Transverse colon (tissue), 4 donors: ENCODE measurements around the gene ERCC4. TPM values are rescaled to one million over a fixed set of nuclear protein-coding genes. Genes with fewer than 3 reads are reported as not detected.

ENCODE experiments used
- DNase-seq: peaks from one replicate; pipeline ENCODE4 v3.0.0-alpha.2; 2019
- H3K27ac ChIP-seq, 4 donors: fragments of 200-600 bp; sonication (generic); 2 replicates each; pipeline ENCODE4 v1.5.1; 2016 to 2018; ENCODE audit warnings: inconsistent platforms in 4 of 4
- H3K27me3 ChIP-seq: fragments of 200-600 bp; sonication (generic); 2 replicates; pipeline ENCODE4 v1.5.1; 2017; ENCODE audit warnings: inconsistent platforms
- H3K36me3 ChIP-seq, 4 donors: fragments of 200-600 bp; sonication (generic); 2 replicates each; pipeline ENCODE4 v1.5.1; 2017 to 2019; ENCODE audit warnings: inconsistent platforms in 4 of 4
- H3K4me1 ChIP-seq, 4 donors: fragments of 200-600 bp; sonication (generic); 2 replicates each; pipeline ENCODE4 v1.5.1; 2017 to 2020; ENCODE audit warnings: inconsistent platforms in 4 of 4
- H3K4me3 ChIP-seq, 4 donors: fragments of 200-600 bp; sonication (generic); 1 replicate in 1 of 4; 2 replicates in 3 of 4; pipeline versions ENCODE4 v1.5.1 to v1.6.1; 2017 to 2019; ENCODE audit warnings: inconsistent platforms in 4 of 4
- H3K9me3 ChIP-seq, 2 donors: fragments of 200-600 bp; sonication (generic); 2 replicates each; pipeline ENCODE4 v1.5.1; 2017 to 2019; ENCODE audit warnings: inconsistent platforms in 2 of 2
- CTCF ChIP-seq, 5 experiments: fragments of 200-600 bp in 3 of 5; fragments of 450-650 bp in 2 of 5; sonication (generic) in 3 of 5; IDR thresholded peaks; 1 replicate in 2 of 5; 2 replicates in 3 of 5; pipeline ENCODE4 v1.5.1; 2016 to 2017; ENCODE audit warnings: antibody characterized with exemption in 5 of 5, inconsistent platforms in 3 of 5, mild to moderate bottlenecking in 2 of 5, moderate library complexity in 1 of 5
- EP300 ChIP-seq: sonication (generic); formaldehyde crosslinking; IDR thresholded peaks from one replicate; pipeline ENCODE4 v1.6.1; 2017; ENCODE audit warnings: antibody characterized with exemption, low read depth
- POLR2A ChIP-seq: fragments of 450-650 bp; IDR thresholded peaks from one replicate; pipeline ENCODE4 v1.6.1; 2016; ENCODE audit warnings: antibody characterized with exemption, mild to moderate bottlenecking, moderate library complexity
- POLR2AphosphoS5 ChIP-seq, 3 donors: sonication (generic); formaldehyde crosslinking; IDR thresholded peaks; one replicate each; pipeline ENCODE4 v1.6.1; 2016; ENCODE audit warnings: antibody characterized with exemption in 3 of 3
- WGBS, 2 donors: methylation state at CpG; one replicate each; pipeline ENCODE4 v1.1.5; 2018; ENCODE audit warnings: low coverage in 1 of 2; 5-methylcytosine and 5-hydroxymethylcytosine counted together
- in situ Hi-C, 4 donors: fragments of 200-750 bp; cut with MboI; loops; one replicate each; pipeline versions ENCODE4 v1.15.0 to v1.15.1; 2017; ENCODE audit warnings: low sequenced_read_pairs in 3 of 4, low pct_ligation_motif_present in 1 of 4, low pct_unique_long_range_greater_than_20kb in 1 of 4
- intact Hi-C: fragments of 100-400 bp; cut with DNase I; formaldehyde crosslinking; loops from one replicate; pipeline ENCODE4 v1.15.1; 2023; ENCODE audit warnings: low total_unique reads
- total RNA-seq, 4 donors: library from RNA; depleted of rRNA; stranded (reverse); fragments of >200 nt; gene quantifications; one replicate each; pipeline ENCODE4 v1.1.0, GENCODE V29; 2016

ERCC4 gene
- total RNA-seq, 4 donors from 2014 or later: 3.8 to 14.1 (median 4.8) TPM

- H3K4me3 ChIP-seq: no peak overlapping the region
- 79 to 82% methylated on average over 9 to 11 of the region's 11 CpGs for WGBS, 2 donors
- no peak overlapping the region for H3K27ac ChIP-seq
- DNase-seq: no peak
- H3K27me3 ChIP-seq: no peaks in the 10 kb centered on the region
- in situ Hi-C loops (no loop called here), intact Hi-C loops (no loop called here)
- peaks cover 0 to 12% (median 3%) of the 10 kb centered on the region in 4 donors for H3K4me1 ChIP-seq
- TF ChIP-seq EP300 (no peak), CTCF (IDR thresholded peaks at IDR 0.05) (no peak), POLR2A (no peak), POLR2AphosphoS5 (IDR thresholded peaks at IDR 0.05) (no peak)
- no peaks in the 10 kb centered on the region for H3K9me3 ChIP-seq
- H3K36me3 ChIP-seq: no peaks in the 10 kb centered on the region
These were observed 76.9 kb downstream of the ERCC4 start for GRCh38 chr16:13996778-13997288.

GRCh38 chr16:13997526-13997925 lies 77.6 kb downstream of the ERCC4 start:
- in situ Hi-C loops (no loop called here), intact Hi-C loops (no loop called here)
- no peaks in the 10 kb centered on the region for H3K27me3 ChIP-seq
- H3K9me3 ChIP-seq: no peaks in the 10 kb centered on the region
- peak overlapping the region in 1 of 4 donors; percentile 9 for H3K27ac ChIP-seq
- no peak overlapping the region for H3K4me3 ChIP-seq
- DNase-seq: no peak
- peaks cover 0 to 13% (median 3%) of the 10 kb centered on the region in 4 donors for H3K4me1 ChIP-seq
- H3K36me3 ChIP-seq: no peaks in the 10 kb centered on the region
- TF ChIP-seq EP300: no peak
- TF ChIP-seq CTCF (IDR thresholded peaks at IDR 0.05): no peak
- no peak for TF ChIP-seq POLR2A
- TF ChIP-seq POLR2AphosphoS5 (IDR thresholded peaks at IDR 0.05): no peak
- WGBS, 2 donors: 64 to 74% methylated on average over 3 to 4 of the region's 4 CpGs

- Histone ChIP-seq H3K27me3 (no peaks in the 10 kb centered on the region), H3K36me3 (no peaks in the 10 kb centered on the region), H3K9me3 (no peaks in the 10 kb centered on the region), H3K4me3 (no peak overlapping the region), H3K4me1 (peaks cover 0 to 17% (median 5%) of the 10 kb centered on the region in 4 donors), H3K27ac (peak overlapping the region in 2 of 4 donors; percentile 9 to 30)
- intact Hi-C loops: no loop called here
- 37 to 51% methylated on average over 4 to 5 of the region's 5 CpGs for WGBS, 2 donors
- in situ Hi-C loops: no loop called here
- peak; percentile 18 for DNase-seq
- TF ChIP-seq CTCF (IDR thresholded peaks at IDR 0.05) (no peak), EP300 (no peak), POLR2AphosphoS5 (IDR thresholded peaks at IDR 0.05) (no peak), POLR2A (no peak)
These were observed 78.0 kb downstream of the ERCC4 start for GRCh38 chr16:13997933-13998332.

GRCh38 chr16:13999071-13999894 lies 79.3 kb downstream of the ERCC4 start:
- H3K4me3 ChIP-seq: no peak overlapping the region
- no peak overlapping the region for H3K27ac ChIP-seq
- no peaks in the 10 kb centered on the region for H3K27me3 ChIP-seq
- no peak for DNase-seq
- no peaks in the 10 kb centered on the region for H3K36me3 ChIP-seq
- intact Hi-C loops: no loop called here
- no peaks in the 10 kb centered on the region for H3K9me3 ChIP-seq
- in situ Hi-C loops: no loop called here
- no peak for TF ChIP-seq POLR2AphosphoS5 (IDR thresholded peaks at IDR 0.05)
- TF ChIP-seq EP300: no peak
- no peak for TF ChIP-seq CTCF (IDR thresholded peaks at IDR 0.05)
- 78% methylated on average over 8 to 10 of the region's 10 CpGs for WGBS, 2 donors
- peaks cover 0 to 23% (median 9%) of the 10 kb centered on the region in 4 donors for H3K4me1 ChIP-seq
